ENCODE results near the gene DPP10.
"Not testable (repeated sequence)": the region's sequence is repeated elsewhere in the genome, so short reads cannot be mapped to it uniquely, and the experiment has no call there.

DPP10 gene

GRCh38 chr2:115077626-115078025 is 635.2 kb downstream of the DPP10 start:
- Histone ChIP-seq H3K36me3 (ENCODE audit: insufficient read depth, insufficient read length, low read length) (no peaks in the 10 kb centered on the region), H3K4me3 (ENCODE audit: insufficient read length, low read depth) (no peak overlapping the region), H3K9ac (ENCODE audit: insufficient read length, low read depth) (no peak overlapping the region), H3K4me1 (ENCODE audit: insufficient read depth, insufficient read length) (no peaks in the 10 kb centered on the region), H3K9me3 (ENCODE audit: insufficient read depth, low read length) (no peaks in the 10 kb centered on the region), H3K27me3 (ENCODE audit: insufficient read depth, insufficient read length) (no peaks in the 10 kb centered on the region)
- no peak for DNase-seq (ENCODE audit: low read depth, low spot score)
- TF ChIP-seq YY1 (IDR thresholded peaks at IDR 0.05; ENCODE audit: insufficient read depth, insufficient read length) (no peak), SUZ12 (IDR thresholded peaks at IDR 0.05; ENCODE audit: extremely low read depth, insufficient read depth, insufficient read length) (no peak), ZNF274 (IDR thresholded peaks at IDR 0.05; ENCODE audit: low read depth, low read length) (no peak)

GRCh38 chr2:115083225-115083624 is 640.8 kb downstream of the DPP10 start:
- peaks cover 7% of the 10 kb centered on the region; the same call in 1 of the 2 replicates for H3K9me3 ChIP-seq (ENCODE audit: insufficient read depth, low read length)
- no peaks in the 10 kb centered on the region for H3K27me3 ChIP-seq (ENCODE audit: insufficient read depth, insufficient read length)
- TF ChIP-seq ZNF274 (IDR thresholded peaks at IDR 0.05; ENCODE audit: low read depth, low read length), result no peak
- no peak for TF ChIP-seq YY1 (IDR thresholded peaks at IDR 0.05; ENCODE audit: insufficient read depth, insufficient read length)
- TF ChIP-seq SUZ12 (IDR thresholded peaks at IDR 0.05; ENCODE audit: extremely low read depth, insufficient read depth, insufficient read length), result no peak
- H3K4me3 ChIP-seq (ENCODE audit: insufficient read length, low read depth), result no peak overlapping the region
- no peak for DNase-seq (ENCODE audit: low read depth, low spot score)
- H3K9ac ChIP-seq (ENCODE audit: insufficient read length, low read depth), result no peak overlapping the region
- H3K4me1 ChIP-seq (ENCODE audit: insufficient read depth, insufficient read length), result no peaks in the 10 kb centered on the region
- H3K36me3 ChIP-seq (ENCODE audit: insufficient read depth, insufficient read length, low read length), result no peaks in the 10 kb centered on the region

GRCh38 chr2:115083711-115084110 is 641.3 kb downstream of the DPP10 start:
- Histone ChIP-seq H3K36me3 (ENCODE audit: insufficient read depth, insufficient read length, low read length) (no peaks in the 10 kb centered on the region), H3K4me1 (ENCODE audit: insufficient read depth, insufficient read length) (no peaks in the 10 kb centered on the region), H3K9ac (ENCODE audit: insufficient read length, low read depth) (no peak overlapping the region), H3K9me3 (ENCODE audit: insufficient read depth, low read length) (peaks cover 12% of the 10 kb centered on the region; the same call in 1 of the 2 replicates), H3K4me3 (ENCODE audit: insufficient read length, low read depth) (no peak overlapping the region), H3K27me3 (ENCODE audit: insufficient read depth, insufficient read length) (no peaks in the 10 kb centered on the region)
- no peak for DNase-seq (ENCODE audit: low read depth, low spot score)
- no peak for TF ChIP-seq SUZ12 (IDR thresholded peaks at IDR 0.05; ENCODE audit: extremely low read depth, insufficient read depth, insufficient read length)
- TF ChIP-seq YY1 (IDR thresholded peaks at IDR 0.05; ENCODE audit: insufficient read depth, insufficient read length), result no peak
- TF ChIP-seq ZNF274 (IDR thresholded peaks at IDR 0.05; ENCODE audit: low read depth, low read length), result no peak

- no peaks in the 10 kb centered on the region for H3K27me3 ChIP-seq (ENCODE audit: insufficient read depth, insufficient read length)
- DNase-seq (ENCODE audit: low read depth, low spot score), result no peak
- H3K4me3 ChIP-seq (ENCODE audit: insufficient read length, low read depth), result no peak overlapping the region
- TF ChIP-seq YY1 (IDR thresholded peaks at IDR 0.05; ENCODE audit: insufficient read depth, insufficient read length) (no peak), ZNF274 (IDR thresholded peaks at IDR 0.05; ENCODE audit: low read depth, low read length) (no peak), SUZ12 (IDR thresholded peaks at IDR 0.05; ENCODE audit: extremely low read depth, insufficient read depth, insufficient read length) (no peak)
- H3K9me3 ChIP-seq (ENCODE audit: insufficient read depth, low read length), result peaks cover 19% of the 10 kb centered on the region
- no peak overlapping the region for H3K9ac ChIP-seq (ENCODE audit: insufficient read length, low read depth)
- H3K4me1 ChIP-seq (ENCODE audit: insufficient read depth, insufficient read length), result no peaks in the 10 kb centered on the region
- H3K36me3 ChIP-seq (ENCODE audit: insufficient read depth, insufficient read length, low read length), result no peaks in the 10 kb centered on the region
Measured at GRCh38 chr2:115084446-115084845, 642.0 kb downstream of the DPP10 start.

GRCh38 chr2:115086051-115086620 is 643.7 kb downstream of the DPP10 start:
- peaks cover 36% of the 10 kb centered on the region for H3K9me3 ChIP-seq (ENCODE audit: insufficient read depth, low read length)
- not testable (repeated sequence) for H3K9ac ChIP-seq (ENCODE audit: insufficient read length, low read depth); H3K4me1 ChIP-seq (ENCODE audit: insufficient read depth, insufficient read length); H3K27me3 ChIP-seq (ENCODE audit: insufficient read depth, insufficient read length); H3K4me3 ChIP-seq (ENCODE audit: insufficient read length, low read depth); H3K36me3 ChIP-seq (ENCODE audit: insufficient read depth, insufficient read length, low read length)
- DNase-seq (ENCODE audit: low read depth, low spot score), result peak; percentile 38

- no peaks in the 10 kb centered on the region for H3K36me3 ChIP-seq (ENCODE audit: insufficient read depth, insufficient read length, low read length)
- H3K9ac ChIP-seq (ENCODE audit: insufficient read length, low read depth), result no peak overlapping the region
- no peak for TF ChIP-seq YY1 (IDR thresholded peaks at IDR 0.05; ENCODE audit: insufficient read depth, insufficient read length)
- TF ChIP-seq SUZ12 (IDR thresholded peaks at IDR 0.05; ENCODE audit: extremely low read depth, insufficient read depth, insufficient read length), result no peak
- TF ChIP-seq ZNF274 (IDR thresholded peaks at IDR 0.05; ENCODE audit: low read depth, low read length), result no peak
- no peak for DNase-seq (ENCODE audit: low read depth, low spot score)
- no peaks in the 10 kb centered on the region for H3K27me3 ChIP-seq (ENCODE audit: insufficient read depth, insufficient read length)
- no peaks in the 10 kb centered on the region for H3K4me1 ChIP-seq (ENCODE audit: insufficient read depth, insufficient read length)
- H3K9me3 ChIP-seq (ENCODE audit: insufficient read depth, low read length), result peaks cover 23% of the 10 kb centered on the region
- H3K4me3 ChIP-seq (ENCODE audit: insufficient read length, low read depth), result no peak overlapping the region
Measured at GRCh38 chr2:115094441-115094840, 652.0 kb downstream of the DPP10 start.

- Histone ChIP-seq H3K4me3 (ENCODE audit: insufficient read length, low read depth) (no peak overlapping the region), H3K27me3 (ENCODE audit: insufficient read depth, insufficient read length) (no peaks in the 10 kb centered on the region), H3K36me3 (ENCODE audit: insufficient read depth, insufficient read length, low read length) (no peaks in the 10 kb centered on the region), H3K9ac (ENCODE audit: insufficient read length, low read depth) (no peak overlapping the region), H3K4me1 (ENCODE audit: insufficient read depth, insufficient read length) (no peaks in the 10 kb centered on the region), H3K9me3 (ENCODE audit: insufficient read depth, low read length) (no peaks in the 10 kb centered on the region)
- TF ChIP-seq ZNF274 (IDR thresholded peaks at IDR 0.05; ENCODE audit: low read depth, low read length) (no peak), YY1 (IDR thresholded peaks at IDR 0.05; ENCODE audit: insufficient read depth, insufficient read length) (no peak), SUZ12 (IDR thresholded peaks at IDR 0.05; ENCODE audit: extremely low read depth, insufficient read depth, insufficient read length) (no peak)
- DNase-seq (ENCODE audit: low read depth, low spot score), result no peak
Measured at GRCh38 chr2:115105966-115106365, 663.5 kb downstream of the DPP10 start.

All from NT2/D1 (cell line).